ENCODE results near the gene REEP6. TPM values are rescaled to one million over a fixed set of nuclear protein-coding genes. Genes with fewer than 3 reads are reported as not detected.

The REEP6 gene
- polyA plus RNA-seq, 1 donor, result 228 TPM

- peaks cover 46% of the 10 kb centered on the region for H3K27me3 ChIP-seq (ENCODE audit: control insufficient read depth, insufficient read depth, low read length)
- H3K9me3 ChIP-seq (ENCODE audit: control insufficient read depth, low read depth, low read length), result peaks cover 7% of the 10 kb centered on the region
- H3K36me3 ChIP-seq (ENCODE audit: control insufficient read depth, insufficient read depth, low read length), result no peaks in the 10 kb centered on the region
- no peaks in the 10 kb centered on the region for H3K4me1 ChIP-seq (ENCODE audit: control insufficient read depth, insufficient read depth, low read length)
- H3K27ac ChIP-seq (ENCODE audit: low read length), result no peak overlapping the region
- H3K4me3 ChIP-seq (ENCODE audit: low read length), result no peak overlapping the region
- WGBS (ENCODE audit: insufficient coverage, low lambda C conversion rate), result 80% methylated on average over 1 of the region's 17 CpGs
- DNase-seq, result no peak
Measured at GRCh38 chr19:1520203-1520780, 29.3 kb downstream of the REEP6 start.

DNA sequence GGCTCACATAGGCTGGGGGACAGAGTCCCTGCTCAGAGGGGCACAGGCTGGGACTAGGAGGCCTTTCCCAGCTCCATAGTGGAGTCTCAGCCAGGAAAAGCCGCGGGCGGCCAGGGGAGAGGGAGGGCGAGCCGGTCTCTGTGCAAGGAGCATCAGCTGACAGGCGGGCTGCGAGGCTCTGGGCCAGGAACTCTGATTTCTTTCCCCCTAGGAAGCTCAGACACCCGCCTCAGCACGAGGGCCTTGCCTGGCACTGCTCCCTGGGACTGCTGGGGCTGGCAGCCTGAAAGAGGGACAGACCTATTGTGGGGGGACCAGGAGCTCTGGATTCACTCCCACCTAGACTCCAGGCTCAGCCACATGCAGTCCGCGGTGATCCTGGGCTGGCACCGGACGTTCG is 30.7 kb downstream of the REEP6 start:
- H3K4me3 ChIP-seq (ENCODE audit: low read length), result no peak overlapping the region
- WGBS (ENCODE audit: insufficient coverage, low lambda C conversion rate), result no CpG with 5 or more reads among the region's 14 CpGs
- peaks cover 3% of the 10 kb centered on the region for H3K9me3 ChIP-seq (ENCODE audit: control insufficient read depth, low read depth, low read length)
- H3K27me3 ChIP-seq (ENCODE audit: control insufficient read depth, insufficient read depth, low read length), result peaks cover 52% of the 10 kb centered on the region
- no peaks in the 10 kb centered on the region for H3K36me3 ChIP-seq (ENCODE audit: control insufficient read depth, insufficient read depth, low read length)
- no peak overlapping the region for H3K27ac ChIP-seq (ENCODE audit: low read length)
- no peaks in the 10 kb centered on the region for H3K4me1 ChIP-seq (ENCODE audit: control insufficient read depth, insufficient read depth, low read length)
- DNase-seq, result no peak

DNA sequence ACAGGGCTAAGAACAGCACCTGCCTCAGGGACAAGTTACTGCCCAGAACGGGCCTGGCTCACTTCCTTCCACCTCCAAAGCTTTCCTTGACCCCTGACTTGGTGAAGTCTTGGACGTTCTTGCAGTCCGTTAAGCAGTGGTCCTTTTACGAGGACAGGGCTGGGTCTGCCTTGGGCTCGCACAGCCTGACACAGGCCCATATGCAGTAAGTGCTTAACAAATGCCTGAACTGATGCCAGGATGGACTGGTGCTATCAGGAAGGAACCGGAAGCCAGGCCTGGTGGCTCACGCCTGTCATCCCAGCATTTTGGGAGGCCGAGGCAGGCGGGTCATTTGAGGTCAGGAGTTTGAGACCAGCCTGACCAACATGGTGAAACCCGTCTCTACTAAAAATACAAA is 31.1 kb downstream of the REEP6 start:
- no peak overlapping the region for H3K4me3 ChIP-seq (ENCODE audit: low read length)
- no peak for DNase-seq
- WGBS (ENCODE audit: insufficient coverage, low lambda C conversion rate), result no CpG with 5 or more reads among the region's 10 CpGs
- H3K9me3 ChIP-seq (ENCODE audit: control insufficient read depth, low read depth, low read length), result peaks cover 3% of the 10 kb centered on the region
- no peak overlapping the region for H3K27ac ChIP-seq (ENCODE audit: low read length)
- no peaks in the 10 kb centered on the region for H3K4me1 ChIP-seq (ENCODE audit: control insufficient read depth, insufficient read depth, low read length)
- H3K36me3 ChIP-seq (ENCODE audit: control insufficient read depth, insufficient read depth, low read length), result no peaks in the 10 kb centered on the region
- peaks cover 48% of the 10 kb centered on the region for H3K27me3 ChIP-seq (ENCODE audit: control insufficient read depth, insufficient read depth, low read length)

DNA sequence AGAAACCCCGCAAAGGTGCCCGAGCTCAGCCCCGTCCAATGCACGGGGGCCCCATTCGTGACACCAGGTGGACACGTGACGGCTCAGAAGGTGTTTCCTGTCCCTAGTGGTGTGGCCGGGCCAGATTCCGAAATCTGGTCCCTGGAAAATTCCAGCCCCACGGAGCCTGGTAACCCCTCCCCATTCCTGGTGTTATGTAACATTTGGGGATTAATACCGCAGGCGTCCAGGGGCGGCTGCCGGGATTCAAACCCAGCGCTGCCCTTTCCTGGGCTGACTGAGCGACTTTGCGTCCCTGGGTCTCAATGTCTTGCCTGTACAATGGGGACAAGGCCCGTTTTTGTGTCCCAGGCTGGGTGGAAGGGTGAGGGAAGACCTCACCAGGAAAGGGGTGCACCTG is 31.9 kb downstream of the REEP6 start:
- Histone ChIP-seq H3K4me3 (ENCODE audit: low read length) (no peak overlapping the region), H3K9me3 (ENCODE audit: control insufficient read depth, low read depth, low read length) (peaks cover 3% of the 10 kb centered on the region), H3K36me3 (ENCODE audit: control insufficient read depth, insufficient read depth, low read length) (no peaks in the 10 kb centered on the region), H3K4me1 (ENCODE audit: control insufficient read depth, insufficient read depth, low read length) (no peaks in the 10 kb centered on the region), H3K27me3 (ENCODE audit: control insufficient read depth, insufficient read depth, low read length) (peaks cover 48% of the 10 kb centered on the region), H3K27ac (ENCODE audit: low read length) (no peak overlapping the region)
- no peak for DNase-seq
- no CpG with 5 or more reads among the region's 18 CpGs for WGBS (ENCODE audit: insufficient coverage, low lambda C conversion rate)

GRCh38 chr19:1523412-1524286 is 32.7 kb downstream of the REEP6 start, which contains the start of gene PLK5:
Gene PLK5 (plus strand): TSS chr19:1524077. CDS start chr19:1526997, 2,920 bp downstream.
- no peak for DNase-seq
- Histone ChIP-seq H3K4me1 (ENCODE audit: control insufficient read depth, insufficient read depth, low read length) (no peaks in the 10 kb centered on the region), H3K27ac (ENCODE audit: low read length) (no peak within 1 kb of the TSS), H3K9me3 (ENCODE audit: control insufficient read depth, low read depth, low read length) (peaks cover 3% of the 10 kb centered on the region), H3K36me3 (ENCODE audit: control insufficient read depth, insufficient read depth, low read length) (no peaks in the 10 kb centered on the region), H3K4me3 (ENCODE audit: low read length) (no peak within 1 kb of the TSS), H3K27me3 (ENCODE audit: control insufficient read depth, insufficient read depth, low read length) (peaks cover 44% of the 10 kb centered on the region)
- WGBS (ENCODE audit: insufficient coverage, low lambda C conversion rate), result no CpG with 5 or more reads among the region's 92 CpGs

DNA sequence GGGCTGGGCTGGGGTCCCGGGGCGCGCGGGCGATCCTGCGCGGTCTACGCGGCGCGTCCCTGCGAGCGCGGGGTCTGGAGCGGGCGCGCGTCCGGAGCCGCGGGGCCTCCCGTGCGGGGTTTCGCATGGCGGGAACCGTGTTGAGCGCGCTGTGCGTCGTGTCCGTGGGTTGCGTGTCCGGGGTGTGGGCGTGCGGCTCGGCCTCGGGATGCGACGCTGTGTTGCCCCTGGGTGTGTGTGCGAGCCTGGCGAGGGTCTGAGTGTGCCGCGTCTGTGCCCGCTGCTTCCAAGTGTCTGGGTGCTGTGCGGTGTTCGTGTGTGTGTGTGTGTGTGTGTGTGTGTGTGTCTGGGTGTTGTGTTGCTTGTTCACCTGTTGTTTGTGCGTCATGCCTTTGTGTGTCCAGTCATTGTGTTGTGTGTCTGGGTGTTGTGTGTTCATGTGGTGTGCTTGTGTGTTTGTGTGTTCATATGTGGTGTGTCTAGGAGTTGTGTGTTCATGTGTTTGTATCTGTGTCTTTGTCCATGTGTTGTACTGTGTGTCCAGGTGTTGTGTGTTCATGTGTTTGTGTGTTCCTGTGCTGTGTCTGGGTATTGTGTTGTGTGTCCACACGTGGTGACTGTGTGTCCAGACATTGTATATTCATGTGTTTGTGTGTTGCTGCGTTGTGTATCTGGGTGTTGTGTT is 33.4 kb downstream of the REEP6 start:
- no peak overlapping the region for H3K4me3 ChIP-seq (ENCODE audit: low read length)
- no CpG with 5 or more reads among the region's 49 CpGs for WGBS (ENCODE audit: insufficient coverage, low lambda C conversion rate)
- H3K36me3 ChIP-seq (ENCODE audit: control insufficient read depth, insufficient read depth, low read length), result no peaks in the 10 kb centered on the region
- DNase-seq, result no peak
- H3K27ac ChIP-seq (ENCODE audit: low read length), result no peak overlapping the region
- H3K27me3 ChIP-seq (ENCODE audit: control insufficient read depth, insufficient read depth, low read length), result peaks cover 42% of the 10 kb centered on the region
- H3K4me1 ChIP-seq (ENCODE audit: control insufficient read depth, insufficient read depth, low read length), result no peaks in the 10 kb centered on the region
- H3K9me3 ChIP-seq (ENCODE audit: control insufficient read depth, low read depth, low read length), result peaks cover 3% of the 10 kb centered on the region

DNA sequence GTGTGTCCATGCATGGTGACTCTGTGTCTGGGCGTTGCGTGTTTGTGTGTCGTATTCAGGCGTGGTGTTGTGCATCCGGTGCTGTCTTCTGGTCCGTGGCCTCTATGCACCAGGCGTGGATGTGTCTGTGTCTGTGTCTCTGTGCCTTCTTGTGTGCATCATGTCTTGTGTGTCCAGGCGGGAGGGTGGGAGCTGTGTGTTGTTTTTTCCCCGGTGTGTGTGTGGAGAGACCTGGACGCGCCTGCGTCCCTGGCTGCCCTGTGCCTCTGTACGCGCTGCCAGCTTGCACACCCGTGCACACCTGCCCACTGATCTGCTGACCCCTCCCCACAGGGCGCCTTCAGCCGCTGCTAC is 34.0 kb downstream of the REEP6 start:
- no CpG with 5 or more reads among the region's 17 CpGs for WGBS (ENCODE audit: insufficient coverage, low lambda C conversion rate)
- H3K4me3 ChIP-seq (ENCODE audit: low read length), result no peak overlapping the region
- H3K4me1 ChIP-seq (ENCODE audit: control insufficient read depth, insufficient read depth, low read length), result no peaks in the 10 kb centered on the region
- H3K9me3 ChIP-seq (ENCODE audit: control insufficient read depth, low read depth, low read length), result peaks cover 3% of the 10 kb centered on the region
- no peaks in the 10 kb centered on the region for H3K36me3 ChIP-seq (ENCODE audit: control insufficient read depth, insufficient read depth, low read length)
- DNase-seq, result no peak
- peaks cover 42% of the 10 kb centered on the region for H3K27me3 ChIP-seq (ENCODE audit: control insufficient read depth, insufficient read depth, low read length)
- H3K27ac ChIP-seq (ENCODE audit: low read length), result no peak overlapping the region

GRCh38 chr19:1525343-1525742 is 34.4 kb downstream of the REEP6 start:
- Histone ChIP-seq H3K27ac (ENCODE audit: low read length) (no peak overlapping the region), H3K4me3 (ENCODE audit: low read length) (no peak overlapping the region), H3K36me3 (ENCODE audit: control insufficient read depth, insufficient read depth, low read length) (no peaks in the 10 kb centered on the region), H3K9me3 (ENCODE audit: control insufficient read depth, low read depth, low read length) (peaks cover 3% of the 10 kb centered on the region), H3K27me3 (ENCODE audit: control insufficient read depth, insufficient read depth, low read length) (peaks cover 42% of the 10 kb centered on the region), H3K4me1 (ENCODE audit: control insufficient read depth, insufficient read depth, low read length) (no peaks in the 10 kb centered on the region)
- no peak for DNase-seq
- WGBS (ENCODE audit: insufficient coverage, low lambda C conversion rate), result no CpG with 5 or more reads among the region's 31 CpGs

DNA sequence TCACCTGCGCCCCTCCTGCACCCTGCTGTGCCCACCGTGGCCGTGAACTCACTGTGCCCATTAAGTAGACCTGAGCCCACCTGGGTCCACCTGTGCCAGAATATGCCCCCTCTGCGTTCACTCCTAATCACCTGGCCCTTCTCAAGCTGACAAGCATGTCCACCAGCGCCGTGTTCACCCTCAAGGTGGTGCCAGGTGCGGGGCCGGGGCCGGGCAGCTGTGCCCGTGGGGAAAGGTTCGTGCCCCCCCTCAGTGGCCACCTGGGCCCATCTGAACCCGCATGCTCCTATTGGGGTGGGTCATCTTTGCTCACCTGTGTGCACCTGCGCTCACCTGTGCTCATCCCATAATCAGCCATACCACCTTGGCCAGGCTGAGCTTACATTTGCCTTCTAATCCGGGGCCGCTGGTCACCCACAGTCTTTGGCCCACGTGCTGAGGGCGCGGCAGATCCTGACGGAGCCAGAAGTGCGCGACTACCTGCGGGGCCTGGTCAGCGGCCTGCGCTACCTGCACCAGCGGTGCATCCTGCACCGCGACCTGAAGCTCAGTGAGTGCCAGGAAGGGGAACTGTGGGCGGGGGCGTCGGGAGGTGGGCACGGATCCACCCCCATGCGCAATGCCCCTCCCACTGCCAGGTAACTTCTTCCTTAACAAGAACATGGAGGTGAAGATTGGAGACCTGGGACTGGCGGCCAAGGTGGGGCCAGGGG is 35.2 kb downstream of the REEP6 start:
- H3K9me3 ChIP-seq (ENCODE audit: control insufficient read depth, low read depth, low read length), result peaks cover 3% of the 10 kb centered on the region
- H3K27me3 ChIP-seq (ENCODE audit: control insufficient read depth, insufficient read depth, low read length), result peaks cover 42% of the 10 kb centered on the region
- no peaks in the 10 kb centered on the region for H3K36me3 ChIP-seq (ENCODE audit: control insufficient read depth, insufficient read depth, low read length)
- no peak overlapping the region for H3K4me3 ChIP-seq (ENCODE audit: low read length)
- WGBS (ENCODE audit: insufficient coverage, low lambda C conversion rate), result no CpG with 5 or more reads among the region's 33 CpGs
- no peak for DNase-seq
- no peak overlapping the region for H3K27ac ChIP-seq (ENCODE audit: low read length)
- no peaks in the 10 kb centered on the region for H3K4me1 ChIP-seq (ENCODE audit: control insufficient read depth, insufficient read depth, low read length)

DNA sequence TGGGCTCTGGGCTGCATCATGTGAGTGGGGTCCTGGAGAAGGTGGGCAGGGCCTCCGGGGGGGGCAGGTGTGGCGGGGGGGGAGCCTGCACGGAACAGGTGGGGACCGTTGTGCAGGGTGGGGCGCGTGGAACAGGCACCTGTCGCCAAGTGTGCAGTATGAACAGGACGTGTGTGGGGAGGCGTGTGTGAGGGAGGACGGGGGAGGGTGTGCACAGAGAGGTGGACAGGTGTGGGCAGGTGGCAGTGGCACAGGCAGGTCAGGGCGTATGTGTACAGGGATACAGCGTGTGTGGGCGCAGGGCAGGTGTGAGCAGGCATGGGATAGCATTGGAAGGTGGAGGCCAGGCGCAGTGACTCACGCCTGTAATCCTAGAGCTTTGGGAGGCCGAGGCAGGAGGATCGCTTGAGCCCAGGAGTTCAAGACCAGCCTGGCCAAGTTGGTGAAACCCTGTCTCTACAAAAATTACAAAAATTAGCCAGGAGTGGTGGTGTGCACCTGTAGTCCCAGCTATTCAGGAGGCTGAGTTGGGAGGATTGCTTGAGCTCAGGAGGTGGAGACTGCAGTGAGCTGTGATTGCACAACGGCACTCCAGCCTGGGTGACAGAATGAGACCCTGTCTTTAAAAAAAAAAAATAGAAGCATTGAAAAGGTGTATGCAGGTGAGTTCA is 36.1 kb downstream of the REEP6 start:
- 76% methylated on average over 3 of the region's 18 CpGs for WGBS (ENCODE audit: insufficient coverage, low lambda C conversion rate)
- H3K27me3 ChIP-seq (ENCODE audit: control insufficient read depth, insufficient read depth, low read length), result peaks cover 36% of the 10 kb centered on the region

More for the DNA sequence above, 36.1 kb downstream of the REEP6 start:
- Histone ChIP-seq H3K4me3 (ENCODE audit: low read length) (no peak overlapping the region), H3K9me3 (ENCODE audit: control insufficient read depth, low read depth, low read length) (peaks cover 3% of the 10 kb centered on the region), H3K4me1 (ENCODE audit: control insufficient read depth, insufficient read depth, low read length) (no peaks in the 10 kb centered on the region), H3K36me3 (ENCODE audit: control insufficient read depth, insufficient read depth, low read length) (no peaks in the 10 kb centered on the region), H3K27ac (ENCODE audit: low read length) (no peak overlapping the region)
- no peak for DNase-seq
